Neural cell (in vitro differentiated cells): ENCODE measurements around the gene GGN. TPM values are rescaled to one million over a fixed set of nuclear protein-coding genes. Genes with fewer than 3 reads are reported as not detected.

Source experiments
- H2AFZ ChIP-seq: fragments of 200-600, 300-800 bp; sonication (generic), shearing (Covaris generic); 2 replicates; pipeline ENCODE4 v1.6.0; 2014; ENCODE audit warnings: low read depth, mild to moderate bottlenecking, antibody characterized with exemption, low read length, moderate library complexity
- H3F3A ChIP-seq: fragments of 200-600 bp; shearing (Covaris generic); 2 replicates; pipeline ENCODE4 v1.6.1; 2016; ENCODE audit warnings: mild to moderate bottlenecking, moderate library complexity, mixed read lengths, antibody characterized with exemption, low read length; ENCODE audit not compliant: insufficient read depth, poor library complexity, severe bottlenecking
- H3K27ac ChIP-seq: fragments of 200-600, 300-800 bp; sonication (generic), shearing (Covaris generic); 2 replicates; pipeline ENCODE4 v1.5.1; 2014; ENCODE audit warnings: mild to moderate bottlenecking, low read length, moderate library complexity
- H3K27me3 ChIP-seq: fragments of 300-800, 200-600 bp; sonication (generic), shearing (Covaris generic); 2 replicates; pipeline ENCODE4 v1.6.0; 2014; ENCODE audit warnings: mild to moderate bottlenecking, low read depth, low read length, moderate library complexity; ENCODE audit not compliant: insufficient read depth
- H3K36me3 ChIP-seq: fragments of 300-800, 200-600 bp; sonication (generic), shearing (Covaris generic); 2 replicates; pipeline ENCODE4 v1.5.1; 2014; ENCODE audit warnings: mild to moderate bottlenecking, antibody characterized with exemption, low read length, moderate library complexity; ENCODE audit not compliant: insufficient read depth
- H3K4me2 ChIP-seq: fragments of 300-800, 200-600 bp; sonication (generic), shearing (Covaris generic); 2 replicates; pipeline ENCODE4 v1.6.0; 2014; ENCODE audit warnings: mild to moderate bottlenecking, low read length
- H3K4me3 ChIP-seq: fragments of 300-800, 200-600 bp; sonication (generic), shearing (Covaris generic); 2 replicates; pipeline ENCODE4 v1.5.1; 2014; ENCODE audit warnings: mild to moderate bottlenecking, low read length, moderate library complexity
- H3K79me2 ChIP-seq: fragments of 200-600 bp; shearing (Covaris generic); replicated peaks from 2 replicates; pipeline ENCODE4 v1.6.0; 2014; ENCODE audit warnings: mild to moderate bottlenecking, low read length, moderate library complexity; ENCODE audit not compliant: insufficient read depth
- H3K9ac ChIP-seq: fragments of 300-800, 200-600 bp; sonication (generic), shearing (Covaris generic); 2 replicates; pipeline ENCODE4 v1.6.1; 2016; ENCODE audit warnings: mild to moderate bottlenecking, low read length, mixed read lengths
- H3K9me2 ChIP-seq: fragments of 200-600 bp; shearing (Covaris generic); 2 replicates; pipeline ENCODE4 v1.6.1; 2016; ENCODE audit warnings: mild to moderate bottlenecking, low read length, mixed read lengths; ENCODE audit not compliant: insufficient read depth
- H3K9me3 ChIP-seq: fragments of 200-600, 300-800 bp; sonication (generic), shearing (Covaris generic); 2 replicates; pipeline ENCODE4 v1.6.1; 2016; ENCODE audit warnings: mild to moderate bottlenecking, mixed run types, low read length, moderate library complexity, mixed read lengths
- H4K20me1 ChIP-seq: fragments of 200-600 bp; shearing (Covaris generic); 2 replicates; pipeline ENCODE4 v1.6.1; 2016; ENCODE audit warnings: mild to moderate bottlenecking, mixed run types; ENCODE audit not compliant: insufficient read depth
- CTCF ChIP-seq: fragments of 450-650 bp; IDR thresholded peaks from 2 replicates; pipeline ENCODE4 v1.5.1; 2014; ENCODE audit warnings: antibody characterized with exemption, mild to moderate bottlenecking, moderate library complexity; ENCODE audit not compliant: poor library complexity, severe bottlenecking
- EP300 ChIP-seq: fragments of 450-650 bp; conservative IDR thresholded peaks from 2 replicates; pipeline ENCODE4 v1.6.1; 2014; ENCODE audit warnings: antibody characterized with exemption, mild to moderate bottlenecking, moderate library complexity; ENCODE audit not compliant: poor library complexity, severe bottlenecking
- EZH2 ChIP-seq: fragments of 200-600, 300-800 bp; shearing (Covaris generic), sonication (generic); IDR thresholded peaks from 2 replicates; pipeline ENCODE4 v1.6.1; 2014; ENCODE audit warnings: antibody characterized with exemption, low read length, borderline replicate concordance, mild to moderate bottlenecking; ENCODE audit not compliant: insufficient read depth, poor library complexity, severe bottlenecking
- MXI1 ChIP-seq: fragments of 450-650 bp; conservative IDR thresholded peaks from 2 replicates; pipeline ENCODE4 v1.6.1; 2014; ENCODE audit warnings: antibody characterized with exemption, mild to moderate bottlenecking; ENCODE audit not compliant: poor library complexity, severe bottlenecking
- POLR2AphosphoS5 ChIP-seq: IDR thresholded peaks from 2 replicates; pipeline ENCODE4 v1.6.1; 2012
- RAD21 ChIP-seq: fragments of 450-650 bp; conservative IDR thresholded peaks from 2 replicates; pipeline ENCODE4 v1.6.1; 2014; ENCODE audit warnings: antibody characterized with exemption, mild to moderate bottlenecking, moderate library complexity
- SMC3 ChIP-seq: fragments of 450-650 bp; conservative IDR thresholded peaks from 2 replicates; pipeline ENCODE4 v1.6.1; 2014; ENCODE audit warnings: antibody characterized with exemption, mild to moderate bottlenecking, moderate library complexity; ENCODE audit not compliant: poor library complexity
- TAF1 ChIP-seq: IDR thresholded peaks from 2 replicates; pipeline ENCODE4 v1.6.1; 2012; ENCODE audit warnings: low read depth
- polyA plus RNA-seq: library from polyadenylated mRNA; depleted of rRNA; stranded (reverse); fragments of >200 nt; gene quantifications from 2 replicates; pipeline ENCODE4 v1.2.3, GENCODE V29; 2014
- TF ChIP-seq, protein P1 (sequence below): IDR thresholded peaks from 2 replicates; pipeline ENCODE4 v1.6.1; 2012; ENCODE audit warnings: borderline replicate concordance

Gene GGN
- polyA plus RNA-seq, 1 donor from 2014 or later = 0.21 TPM

DNA sequence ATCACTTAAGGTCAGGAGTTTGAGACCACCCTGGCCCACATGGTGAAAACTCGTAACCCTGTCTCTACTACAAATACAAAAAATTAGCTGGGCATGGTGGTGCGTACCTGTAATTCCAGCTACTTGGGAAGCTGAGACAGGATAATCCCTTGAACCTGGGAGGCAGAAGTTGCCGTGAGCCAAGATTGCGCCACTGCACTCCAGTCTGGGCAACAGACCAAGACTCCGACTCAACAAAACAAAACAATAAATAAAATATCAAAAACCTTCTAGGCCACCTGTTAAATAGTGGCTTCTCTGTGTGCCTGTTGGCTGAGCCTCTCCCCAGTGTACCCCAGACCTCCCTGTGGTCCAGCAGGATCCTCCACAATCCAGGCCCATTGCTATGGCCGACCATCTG is 16.8 kb downstream of the GGN start:
- Histone ChIP-seq H3K4me2 (no peak overlapping the region), H3K9ac (no peak overlapping the region), H3K36me3 (no peaks in the 10 kb centered on the region), H3K4me3 (no peak overlapping the region), H3K79me2 (peaks cover 9% of the 10 kb centered on the region), H4K20me1 (no peaks in the 10 kb centered on the region), H3K9me3 (no peaks in the 10 kb centered on the region), H3K9me2 (no peaks in the 10 kb centered on the region), H3F3A (no peaks in the 10 kb centered on the region), H3K27ac (no peak overlapping the region), H3K27me3 (no peaks in the 10 kb centered on the region), H2AFZ (no peak overlapping the region)
- TF ChIP-seq EZH2 (no peak), RAD21 (no peak), MXI1 (no peak), POLR2AphosphoS5 (no peak), TAF1 (no peak), CTCF (no peak), SMC3 (no peak), EP300 (no peak)
- TF ChIP-seq, protein P1, sequence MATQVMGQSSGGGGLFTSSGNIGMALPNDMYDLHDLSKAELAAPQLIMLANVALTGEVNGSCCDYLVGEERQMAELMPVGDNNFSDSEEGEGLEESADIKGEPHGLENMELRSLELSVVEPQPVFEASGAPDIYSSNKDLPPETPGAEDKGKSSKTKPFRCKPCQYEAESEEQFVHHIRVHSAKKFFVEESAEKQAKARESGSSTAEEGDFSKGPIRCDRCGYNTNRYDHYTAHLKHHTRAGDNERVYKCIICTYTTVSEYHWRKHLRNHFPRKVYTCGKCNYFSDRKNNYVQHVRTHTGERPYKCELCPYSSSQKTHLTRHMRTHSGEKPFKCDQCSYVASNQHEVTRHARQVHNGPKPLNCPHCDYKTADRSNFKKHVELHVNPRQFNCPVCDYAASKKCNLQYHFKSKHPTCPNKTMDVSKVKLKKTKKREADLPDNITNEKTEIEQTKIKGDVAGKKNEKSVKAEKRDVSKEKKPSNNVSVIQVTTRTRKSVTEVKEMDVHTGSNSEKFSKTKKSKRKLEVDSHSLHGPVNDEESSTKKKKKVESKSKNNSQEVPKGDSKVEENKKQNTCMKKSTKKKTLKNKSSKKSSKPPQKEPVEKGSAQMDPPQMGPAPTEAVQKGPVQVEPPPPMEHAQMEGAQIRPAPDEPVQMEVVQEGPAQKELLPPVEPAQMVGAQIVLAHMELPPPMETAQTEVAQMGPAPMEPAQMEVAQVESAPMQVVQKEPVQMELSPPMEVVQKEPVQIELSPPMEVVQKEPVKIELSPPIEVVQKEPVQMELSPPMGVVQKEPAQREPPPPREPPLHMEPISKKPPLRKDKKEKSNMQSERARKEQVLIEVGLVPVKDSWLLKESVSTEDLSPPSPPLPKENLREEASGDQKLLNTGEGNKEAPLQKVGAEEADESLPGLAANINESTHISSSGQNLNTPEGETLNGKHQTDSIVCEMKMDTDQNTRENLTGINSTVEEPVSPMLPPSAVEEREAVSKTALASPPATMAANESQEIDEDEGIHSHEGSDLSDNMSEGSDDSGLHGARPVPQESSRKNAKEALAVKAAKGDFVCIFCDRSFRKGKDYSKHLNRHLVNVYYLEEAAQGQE = no peak

DNA sequence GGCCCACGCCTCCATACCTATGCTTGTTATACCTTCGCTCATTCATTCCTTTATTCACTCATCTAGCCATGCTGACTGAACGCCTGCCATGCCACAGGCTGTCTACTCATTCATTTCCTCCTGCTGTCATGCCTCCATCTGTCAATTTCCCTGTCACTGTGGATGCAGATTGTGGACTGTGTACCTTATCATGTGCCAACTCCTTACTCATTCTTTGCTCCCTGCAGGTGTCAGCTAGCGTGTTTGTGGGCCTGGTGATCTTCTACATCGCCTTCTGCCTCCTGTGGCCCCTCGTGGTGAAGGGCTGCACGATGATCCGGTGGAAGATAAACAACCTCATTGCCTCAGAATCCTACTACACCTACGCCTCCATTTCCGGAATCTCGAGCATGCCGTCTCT is 17.5 kb downstream of the GGN start:
- no peaks in the 10 kb centered on the region for H3K9me3 ChIP-seq
- no peaks in the 10 kb centered on the region for H3K9me2 ChIP-seq
- H3K36me3 ChIP-seq = no peaks in the 10 kb centered on the region
- H2AFZ ChIP-seq = no peak overlapping the region
- no peak overlapping the region for H3K4me3 ChIP-seq
- no peaks in the 10 kb centered on the region for H3F3A ChIP-seq
- H4K20me1 ChIP-seq = no peaks in the 10 kb centered on the region
- TF ChIP-seq POLR2AphosphoS5 (no peak), EZH2 (no peak), MXI1 (no peak), TAF1 (no peak), SMC3 (no peak), EP300 (no peak), CTCF (no peak), RAD21 (no peak)
- TF ChIP-seq, protein P1 = no peak
- peaks cover 2% of the 10 kb centered on the region for H3K79me2 ChIP-seq
- H3K27ac ChIP-seq = no peak overlapping the region
- no peak overlapping the region for H3K9ac ChIP-seq
- H3K27me3 ChIP-seq = no peaks in the 10 kb centered on the region
- H3K4me2 ChIP-seq = no peak overlapping the region
